ENCODE results near the gene DRC7.
"Not testable (repeated sequence)": the region's sequence is repeated elsewhere in the genome, so short reads cannot be mapped to it uniquely, and the experiment has no call there.

DRC7 gene

DNA sequence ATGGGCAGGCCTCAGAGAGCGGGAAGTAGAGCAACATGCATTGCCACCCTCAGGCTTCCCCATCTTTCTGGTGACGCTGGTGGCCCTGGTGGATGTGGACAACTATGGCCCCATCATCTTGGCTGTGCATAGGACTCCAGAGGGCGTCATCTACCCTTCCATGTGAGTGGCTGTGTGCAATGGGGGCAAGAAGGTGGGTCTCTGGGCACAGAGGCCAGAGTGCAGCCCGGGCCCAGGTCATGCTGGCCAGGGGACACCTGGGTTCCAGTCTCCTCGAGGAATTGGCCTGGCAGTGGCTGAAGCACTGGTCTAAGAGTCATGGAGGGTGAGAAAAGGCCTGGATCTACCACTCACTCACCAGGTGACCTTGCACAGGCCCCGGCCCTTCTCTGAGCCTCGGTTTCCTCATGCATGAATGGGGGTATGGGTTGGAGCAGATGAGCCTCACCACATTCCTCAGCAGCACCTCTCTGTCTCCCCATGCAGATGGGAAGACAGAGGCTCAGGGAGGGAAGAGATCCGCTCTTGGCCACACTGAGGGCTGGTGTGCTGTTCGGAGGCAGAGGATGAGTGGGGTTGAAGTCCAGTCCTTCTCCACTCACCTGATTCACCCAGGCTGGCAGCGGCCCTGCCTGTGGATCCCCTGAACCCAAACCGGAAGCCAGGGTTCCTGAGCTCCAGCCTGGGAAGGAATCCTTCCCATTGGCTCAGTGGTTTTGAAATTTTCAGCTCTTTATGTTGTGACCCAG lies 33.7 kb upstream of the DRC7 start:
- DNase-seq = no peak

- no peak for DNase-seq
Observed at GRCh38 chr16:57661510-57661909, 33.1 kb upstream of the DRC7 start.

DNA sequence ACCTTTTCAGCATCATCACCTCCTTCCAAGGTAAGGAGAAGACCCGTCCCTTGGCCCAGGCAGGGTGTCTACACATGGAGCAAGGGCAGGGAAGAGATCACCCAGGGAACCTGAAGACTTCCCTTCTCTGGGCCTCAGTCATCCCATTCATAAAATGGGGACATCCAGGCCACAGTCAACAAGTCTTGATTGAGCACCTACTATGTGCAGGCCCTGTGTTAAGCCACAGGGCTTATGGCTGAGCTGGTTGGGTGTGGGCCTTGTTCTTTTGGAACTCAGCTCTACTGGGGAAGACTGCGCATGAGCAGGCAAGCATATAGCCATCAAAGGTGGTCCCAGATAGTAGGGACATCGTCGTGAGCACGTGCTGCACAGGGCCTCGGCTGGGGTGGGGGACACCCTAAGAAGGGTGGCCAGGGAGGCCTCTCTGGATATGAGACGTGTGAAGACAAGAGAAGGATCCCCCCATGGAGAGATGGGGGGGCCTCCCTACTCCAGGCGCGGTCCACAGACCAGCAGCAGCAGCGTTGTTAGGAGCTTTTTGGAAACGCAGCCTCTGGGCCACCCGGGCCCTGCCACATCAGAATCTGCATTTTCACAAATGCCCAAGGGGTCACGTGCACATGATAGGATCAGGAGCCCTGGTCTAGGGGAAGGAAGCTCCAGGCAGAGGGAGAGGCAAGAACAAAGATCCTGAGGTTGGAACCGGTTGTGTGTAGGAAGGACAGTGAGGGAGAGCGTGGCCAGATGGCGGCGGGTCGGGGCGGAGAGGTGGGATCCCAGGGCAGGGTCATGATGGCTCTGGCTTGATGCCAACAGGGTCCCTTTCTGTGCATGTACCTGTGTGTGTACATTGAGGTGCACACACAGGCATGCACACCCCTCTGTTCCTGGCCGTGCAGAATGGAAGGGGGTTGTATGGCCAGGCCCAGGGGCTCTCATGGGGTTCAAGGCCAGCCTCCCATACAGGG lies 32.4 kb upstream of the DRC7 start:
- no peak for DNase-seq

DNA sequence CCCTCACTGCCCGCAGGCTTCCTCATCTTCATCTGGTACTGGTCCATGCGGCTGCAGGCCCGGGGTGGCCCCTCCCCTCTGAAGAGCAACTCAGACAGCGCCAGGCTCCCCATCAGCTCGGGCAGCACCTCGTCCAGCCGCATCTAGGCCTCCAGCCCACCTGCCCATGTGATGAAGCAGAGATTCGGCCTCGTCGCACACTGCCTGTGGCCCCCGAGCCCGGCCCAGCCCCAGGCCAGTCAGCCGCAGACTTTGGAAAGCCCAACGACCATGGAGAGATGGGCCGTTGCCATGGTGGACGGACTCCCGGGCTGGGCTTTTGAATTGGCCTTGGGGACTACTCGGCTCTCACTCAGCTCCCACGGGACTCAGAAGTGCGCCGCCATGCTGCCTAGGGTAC lies 31.2 kb upstream of the DRC7 start:
- no peak for DNase-seq

- DNase-seq = no peak
Observed at GRCh38 chr16:57663917-57664661, 30.5 kb upstream of the DRC7 start.

DNA sequence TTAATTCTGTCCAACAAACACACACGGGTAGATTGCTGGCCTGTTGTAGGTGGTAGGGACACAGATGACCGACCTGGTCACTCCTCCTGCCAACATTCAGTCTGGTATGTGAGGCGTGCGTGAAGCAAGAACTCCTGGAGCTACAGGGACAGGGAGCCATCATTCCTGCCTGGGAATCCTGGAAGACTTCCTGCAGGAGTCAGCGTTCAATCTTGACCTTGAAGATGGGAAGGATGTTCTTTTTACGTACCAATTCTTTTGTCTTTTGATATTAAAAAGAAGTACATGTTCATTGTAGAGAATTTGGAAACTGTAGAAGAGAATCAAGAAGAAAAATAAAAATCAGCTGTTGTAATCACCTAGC lies 30.0 kb upstream of the DRC7 start:
- DNase-seq = no peak

DNA sequence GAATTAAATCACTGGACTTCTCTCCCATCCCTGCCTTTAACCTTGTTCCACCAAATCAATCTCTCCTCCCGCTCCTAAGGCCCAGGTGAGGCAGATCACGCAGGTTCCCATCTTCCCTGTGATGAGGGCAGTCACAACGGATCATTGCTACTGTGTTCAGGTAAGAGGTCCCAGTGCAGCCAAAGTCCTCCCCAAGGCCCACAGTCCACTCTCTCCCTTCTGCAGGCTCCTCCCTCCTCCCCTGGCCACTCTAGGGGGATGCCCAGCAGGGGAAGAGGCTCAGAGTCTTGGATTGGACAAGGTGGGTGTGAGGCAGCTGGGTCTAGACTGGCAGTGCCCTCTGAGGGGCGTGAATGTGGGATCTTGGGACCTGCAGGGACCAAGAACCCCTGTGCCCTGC lies 29.1 kb upstream of the DRC7 start:
- DNase-seq = no peak

DNA sequence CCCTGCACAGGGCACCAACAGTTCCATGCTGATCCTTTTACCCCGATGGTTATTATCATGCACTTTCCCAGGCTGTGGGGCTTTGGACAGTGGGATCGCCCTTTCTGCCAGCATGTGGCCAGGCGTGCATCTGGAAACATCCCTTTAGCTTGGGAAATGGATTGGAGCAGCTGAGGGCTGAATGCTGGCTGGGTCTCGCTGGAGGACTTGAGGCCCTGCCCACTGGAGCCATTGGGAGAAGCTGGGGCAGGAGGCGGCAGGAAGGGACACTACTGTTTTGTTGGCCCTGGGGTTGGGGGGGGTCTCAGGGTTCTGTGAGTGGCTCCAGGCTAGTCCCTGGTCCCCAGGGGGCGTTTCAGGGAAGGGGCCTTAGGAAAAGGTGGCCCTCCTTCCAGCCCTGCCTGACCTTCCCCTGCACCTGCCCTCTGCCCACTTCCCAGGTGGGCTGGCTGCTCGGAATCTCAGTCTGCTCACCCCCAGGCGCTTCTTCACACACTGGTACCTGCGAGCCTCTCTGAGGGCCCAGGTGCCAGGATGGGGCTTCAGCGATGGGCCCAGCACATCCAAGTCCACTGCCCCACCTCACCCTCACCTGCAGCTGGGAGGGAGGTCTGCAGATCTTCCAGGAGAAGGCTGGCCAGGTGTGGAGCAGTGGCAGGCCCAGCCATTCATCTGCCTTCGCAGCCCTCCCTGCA lies 28.1 kb upstream of the DRC7 start:
- DNase-seq = no peak

- DNase-seq = no peak
Observed at GRCh38 chr16:57667048-57667525, 27.5 kb upstream of the DRC7 start.

DNA sequence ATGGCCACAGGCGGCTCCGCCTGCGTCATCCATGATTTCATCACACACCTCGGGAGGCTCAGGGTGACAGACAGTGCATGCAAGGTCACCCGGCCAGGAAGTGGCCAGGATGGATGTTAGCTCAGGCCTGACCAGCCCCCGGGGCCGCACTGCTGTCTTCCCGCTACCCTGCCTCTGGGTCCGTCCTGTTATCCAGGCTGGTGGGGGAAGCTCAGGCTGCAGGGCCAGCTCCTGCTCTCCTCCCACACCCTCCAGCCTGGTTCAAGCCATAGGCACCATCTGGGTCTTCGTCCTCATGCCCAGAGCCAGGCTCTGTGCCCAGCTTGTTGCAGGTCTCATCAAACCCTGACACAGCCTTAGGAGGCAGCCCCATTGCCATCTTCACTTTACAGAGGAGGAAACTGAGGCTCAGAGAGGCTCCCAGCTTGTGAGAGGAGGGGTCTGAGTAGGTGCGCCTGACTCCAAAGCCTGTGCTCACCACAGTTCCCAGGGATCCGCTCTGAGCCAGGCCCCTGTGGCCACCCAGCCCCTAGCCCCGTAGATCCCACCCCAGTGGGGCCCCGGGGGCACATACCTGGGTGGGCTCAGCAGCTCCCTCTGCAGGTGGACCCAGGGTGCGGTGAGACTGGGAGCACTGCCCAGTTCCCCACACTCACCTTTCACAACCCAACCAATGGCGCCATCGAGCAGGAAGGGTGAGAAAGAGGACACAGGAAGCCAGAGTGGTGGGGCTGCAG lies 26.9 kb upstream of the DRC7 start:
- no peak for DNase-seq

GRCh38 chr16:57668263-57668571 lies 26.4 kb upstream of the DRC7 start, which contains the start of gene ADGRG3:
ADGRG3 (plus strand) TSS chr16:57668306; CDS start chr16:57668348, 42 bp downstream.
- DNase-seq = no peak

GRCh38 chr16:57668630-57669475 lies 25.8 kb upstream of the DRC7 start:
- no peak for DNase-seq

DNA sequence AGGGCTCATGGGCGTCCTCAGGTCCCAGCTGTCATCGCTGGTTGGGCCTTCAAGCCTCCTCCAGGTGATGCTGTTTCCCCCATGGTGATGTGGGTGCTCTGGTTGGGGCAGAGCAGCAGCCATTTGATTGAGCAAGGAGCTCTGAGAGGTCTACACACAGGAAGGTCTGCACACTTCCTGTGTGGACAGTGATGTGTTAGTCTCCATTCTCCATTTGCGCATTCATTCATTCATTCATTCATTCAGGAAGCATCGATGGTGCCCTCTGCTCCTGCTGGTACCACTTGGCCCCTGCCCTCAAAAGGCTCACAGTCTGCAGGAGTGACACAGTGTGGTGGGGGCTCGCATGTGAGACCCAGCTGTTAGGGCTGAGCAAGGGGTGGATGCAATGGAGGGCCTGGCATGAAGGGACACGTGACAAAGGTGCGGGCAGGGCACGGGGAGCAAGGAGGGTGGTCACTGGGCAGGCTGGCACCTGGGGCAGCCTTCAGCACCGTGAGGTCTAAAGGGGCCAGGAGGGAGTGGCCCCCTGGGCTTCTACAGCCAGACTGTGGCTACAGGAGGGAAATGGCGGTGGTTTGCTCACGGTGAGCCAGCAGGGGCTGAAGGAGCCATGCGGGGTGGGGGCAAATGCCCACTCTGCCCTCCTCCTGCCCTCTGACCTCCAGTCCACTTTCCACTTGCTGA lies 25.0 kb upstream of the DRC7 start:
- no peak for DNase-seq

DNA sequence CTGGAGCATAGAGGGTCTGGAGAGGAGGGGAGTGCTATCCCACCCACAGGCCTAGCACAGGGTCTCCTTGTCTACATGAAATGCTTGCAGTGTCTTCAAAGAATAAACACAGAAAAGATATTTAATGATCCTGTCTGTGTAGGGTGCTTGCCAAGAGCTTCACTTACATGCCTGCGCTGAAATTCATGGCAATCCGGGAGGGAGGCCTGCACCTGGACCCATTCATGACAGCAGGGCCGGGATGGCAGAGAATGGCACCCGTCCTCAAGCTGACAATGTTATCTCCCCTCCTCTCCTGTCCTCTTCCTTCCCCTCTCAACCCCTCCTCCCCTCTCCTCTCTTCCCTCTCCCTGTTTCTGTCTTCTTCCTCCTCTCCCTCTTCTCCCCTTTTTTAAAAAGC lies 24.4 kb upstream of the DRC7 start:
- DNase-seq = no peak

GRCh38 chr16:57671451-57671850 lies 23.2 kb upstream of the DRC7 start:
- not testable (repeated sequence) for DNase-seq

GRCh38 chr16:57672416-57672815 lies 22.2 kb upstream of the DRC7 start:
- DNase-seq = no peak

- DNase-seq = no peak
Observed at GRCh38 chr16:57672824-57673223, 21.8 kb upstream of the DRC7 start.

GRCh38 chr16:57675741-57676551 lies 18.7 kb upstream of the DRC7 start:
- DNase-seq = no peak

GRCh38 chr16:57676553-57677085 lies 18.0 kb upstream of the DRC7 start:
- DNase-seq = no peak
